GM23338 (cell line): Measurements from ENCODE around the gene OGFRL1. TPM values are rescaled to one million over a fixed set of nuclear protein-coding genes. Genes with fewer than 3 reads are reported as not detected.

Experiments
- ATAC-seq: fragments of 200-7000 bp; cut with Tn5 transposase; 3 replicates; pipeline ENCODE4 v1.9.1; 2020
- DNase-seq: peaks from one replicate; pipeline ENCODE4 v3.0.0-alpha.2; 2015; ENCODE audit warnings: low spot score
- H2AFZ ChIP-seq: fragments of 200-600 bp; sonication (generic); 2 replicates; pipeline ENCODE4 v1.8.0; 2016; ENCODE audit warnings: antibody characterized with exemption, mild to moderate bottlenecking, moderate library complexity
- H3F3A ChIP-seq: fragments of 200-600 bp; sonication (generic); replicated peaks from 2 replicates; pipeline ENCODE4 v1.8.0; 2017; ENCODE audit warnings: antibody characterized with exemption, mixed run types, low read depth
- H3K27ac ChIP-seq: fragments of 200-600 bp; sonication (generic); 2 replicates; pipeline ENCODE4 v1.6.1; 2016; ENCODE audit warnings: low read depth
- H3K27me3 ChIP-seq: fragments of 200-600 bp; sonication (generic); 2 replicates; pipeline ENCODE4 v1.8.0; 2016; ENCODE audit warnings: mild to moderate bottlenecking, mixed run types, moderate library complexity; ENCODE audit not compliant: insufficient read depth
- H3K36me3 ChIP-seq: fragments of 200-600 bp; sonication (generic); 2 replicates; pipeline ENCODE4 v1.8.0; 2016; ENCODE audit warnings: mild to moderate bottlenecking; ENCODE audit not compliant: insufficient read depth
- H3K4me1 ChIP-seq: fragments of 200-600 bp; sonication (generic); 2 replicates; pipeline ENCODE4 v1.8.0; 2016; ENCODE audit warnings: mild to moderate bottlenecking, moderate library complexity; ENCODE audit not compliant: insufficient read depth
- H3K4me2 ChIP-seq: fragments of 200-600 bp; sonication (generic); 2 replicates; pipeline ENCODE4 v1.7.1; 2017; ENCODE audit warnings: mixed run types
- H3K4me3 ChIP-seq: fragments of 200-600 bp; sonication (generic); 2 replicates; pipeline ENCODE4 v1.6.1; 2016; ENCODE audit warnings: mixed run types
- H3K79me2 ChIP-seq: fragments of 200-600 bp; sonication (generic); replicated peaks from 2 replicates; pipeline ENCODE4 v1.8.0; 2017; ENCODE audit warnings: mild to moderate bottlenecking; ENCODE audit not compliant: insufficient read depth
- H3K9me2 ChIP-seq: fragments of 200-600 bp; sonication (generic); 2 replicates; pipeline ENCODE4 v1.8.0; 2017; ENCODE audit not compliant: insufficient read depth
- H4K20me1 ChIP-seq: fragments of 200-600 bp; sonication (generic); replicated peaks from 2 replicates; pipeline ENCODE4 v1.8.0; 2017; ENCODE audit warnings: mild to moderate bottlenecking; ENCODE audit not compliant: insufficient read depth
- H3K27ac Mint-ChIP-seq: 2 replicates; pipeline ENCODE4 v1.8.0; 2020; ENCODE audit warnings: inconsistent platforms, mild to moderate bottlenecking, moderate library complexity, mixed read lengths
- H3K27me3 Mint-ChIP-seq: 3 replicates; pipeline ENCODE4 v1.8.0; 2022; ENCODE audit warnings: low read depth, mild to moderate bottlenecking, moderate library complexity, mixed read lengths, inconsistent platforms; ENCODE audit not compliant: insufficient read depth, poor library complexity
- H3K36me3 Mint-ChIP-seq: 3 replicates; pipeline ENCODE4 v1.8.0; 2021; ENCODE audit warnings: low read depth, mild to moderate bottlenecking, inconsistent platforms, moderate library complexity, mixed read lengths
- H3K4me1 Mint-ChIP-seq: 3 replicates; pipeline ENCODE4 v1.8.0; 2020; ENCODE audit warnings: mild to moderate bottlenecking, inconsistent platforms, mixed read lengths
- H3K4me3 Mint-ChIP-seq: 3 replicates; pipeline ENCODE4 v1.8.0; 2021; ENCODE audit warnings: moderate library complexity, mild to moderate bottlenecking, inconsistent platforms, mixed read lengths
- H3K9me3 Mint-ChIP-seq: 3 replicates; pipeline ENCODE4 v1.8.0; 2020; ENCODE audit warnings: moderate library complexity, mild to moderate bottlenecking, inconsistent platforms, mixed read lengths
- CREB1 ChIP-seq: fragments of 250-450 bp; sonication (Bioruptor Pico); IDR thresholded peaks from 2 replicates; pipeline ENCODE4 v1.5.0; 2020; ENCODE audit warnings: low read depth, mild to moderate bottlenecking, moderate library complexity
- CTCF ChIP-seq, 2 experiments: fragments of 200-600 bp in 1 of 2; sonication (generic) in 1 of 2; conservative IDR thresholded peaks; 2 replicates each; pipeline versions ENCODE4 v1.5.1 to v1.6.1; 2016 to 2017; ENCODE audit warnings: antibody characterized with exemption in 2 of 2, low read depth in 2 of 2, mild to moderate bottlenecking in 2 of 2, moderate library complexity in 1 of 2
- ETS1 ChIP-seq: IDR thresholded peaks from 2 replicates; pipeline ENCODE4 v1.6.1; 2016; ENCODE audit warnings: antibody characterized with exemption
- EZH2 ChIP-seq: fragments of 200-600 bp; sonication (generic); IDR thresholded peaks from one replicate; pipeline ENCODE4 v1.8.0; 2017; ENCODE audit warnings: antibody characterized with exemption, mild to moderate bottlenecking, low read depth; ENCODE audit not compliant: unreplicated experiment
- EZH2phosphoT487 ChIP-seq: fragments of 200-600 bp; sonication (generic); IDR thresholded peaks from one replicate; pipeline ENCODE4 v1.8.1; 2018; ENCODE audit warnings: antibody characterized with exemption; ENCODE audit not compliant: unreplicated experiment
- JUNB ChIP-seq: IDR thresholded peaks from one replicate; pipeline ENCODE4 v1.6.1; 2016; ENCODE audit warnings: antibody characterized with exemption; ENCODE audit not compliant: unreplicated experiment
- NANOG ChIP-seq: IDR thresholded peaks from 2 replicates; pipeline ENCODE4 v1.6.1; 2016; ENCODE audit warnings: antibody characterized with exemption, borderline replicate concordance
- POLR2AphosphoS5 ChIP-seq: IDR thresholded peaks from 2 replicates; pipeline ENCODE4 v1.6.1; 2016; ENCODE audit warnings: antibody characterized with exemption, low read depth
- REST ChIP-seq: IDR thresholded peaks from one replicate; pipeline ENCODE4 v1.6.1; 2018; ENCODE audit warnings: antibody characterized with exemption; ENCODE audit not compliant: unreplicated experiment
- STAT1 ChIP-seq: IDR thresholded peaks from one replicate; pipeline ENCODE4 v1.6.1; 2016; ENCODE audit warnings: antibody characterized with exemption; ENCODE audit not compliant: unreplicated experiment
- ZNF114 ChIP-seq: fragments of 250-450 bp; sonication (Bioruptor Pico); IDR thresholded peaks from 2 replicates; pipeline ENCODE4 v1.5.0; 2020; ENCODE audit warnings: mild to moderate bottlenecking, moderate library complexity
- ZNF331 ChIP-seq: fragments of 250-450 bp; sonication (Bioruptor Pico); IDR thresholded peaks from 2 replicates; pipeline ENCODE4 v1.5.0; 2020; ENCODE audit warnings: low read depth, mild to moderate bottlenecking, moderate library complexity
- ZNF462 ChIP-seq: fragments of 250-450 bp; sonication (Bioruptor Pico); IDR thresholded peaks from 2 replicates; pipeline ENCODE4 v1.5.0; 2020; ENCODE audit warnings: mild to moderate bottlenecking, moderate library complexity
- polyA plus RNA-seq: library from polyadenylated mRNA; unstranded; fragments of >200 nt; fragmentation: Nextera tagmentation; extraction: Ambion mirVana; gene quantifications from 2 replicates; pipeline ENCODE4 v1.2.1, GENCODE V29; 2016
- total RNA-seq: library from RNA; depleted of rRNA; stranded (reverse); fragments of >200 nt; shearing (Covaris generic); gene quantifications from 2 replicates; pipeline ENCODE4 v1.2.3, GENCODE V29; 2014

Gene OGFRL1
- total and polyA plus RNA-seq, 2 experiments from 2014 or later: 4.2 to 10.0 TPM

GRCh38 chr6:71279740-71280139, 8.9 kb upstream of the OGFRL1 start (continued):
- no peak for TF ChIP-seq EZH2
- TF ChIP-seq EZH2phosphoT487: no peak
- no peak for TF ChIP-seq POLR2AphosphoS5
- no peak for TF ChIP-seq CREB1 (CRISPR knock-in tag)

GRCh38 chr6:71280701-71281100, 7.9 kb upstream of the OGFRL1 start:
- DNase-seq: no peak
- no peaks in the 10 kb centered on the region for H3K4me1 Mint-ChIP-seq
- Histone ChIP-seq H3K4me1 (no peaks in the 10 kb centered on the region), H3F3A (no peaks in the 10 kb centered on the region), H3K27ac (no peak overlapping the region), H3K9me2 (peaks cover 7% of the 10 kb centered on the region; the same call in 1 of the 2 replicates), H3K4me3 (no peak overlapping the region), H3K27me3 (no peaks in the 10 kb centered on the region), H3K79me2 (no peaks in the 10 kb centered on the region), H3K4me2 (no peak overlapping the region), H3K36me3 (no peaks in the 10 kb centered on the region), H2AFZ (no peak overlapping the region), H4K20me1 (no peaks in the 10 kb centered on the region)
- no peak overlapping the region for H3K4me3 Mint-ChIP-seq
- ATAC-seq: no peak
- TF ChIP-seq EZH2 (no peak), STAT1 (no peak), ZNF331 (CRISPR knock-in tag) (no peak), ZNF462 (CRISPR knock-in tag) (no peak), NANOG (no peak), CTCF (conservative IDR thresholded peaks at IDR 0.05; ENCODE audit: low read depth in 2 of 2) (no peak), EZH2phosphoT487 (no peak), CREB1 (CRISPR knock-in tag) (no peak), POLR2AphosphoS5 (no peak), REST (no peak), ETS1 (no peak), ZNF114 (CRISPR knock-in tag) (no peak), JUNB (no peak)
- H3K27me3 Mint-ChIP-seq: no peaks in the 10 kb centered on the region
- no peaks in the 10 kb centered on the region for H3K36me3 Mint-ChIP-seq
- H3K9me3 Mint-ChIP-seq: peaks cover 2% of the 10 kb centered on the region; the same call in 1 of the 3 replicates
- H3K27ac Mint-ChIP-seq: no peak overlapping the region
